GM21576 (cell line): ENCODE measurements around the gene EDA.

Experiments used
- ATAC-seq: cut with Tn5 transposase; IDR thresholded peaks from one replicate; pipeline ENCODE4 v1.9.1; 2021; ENCODE audit warnings: mild to moderate bottlenecking, moderate library complexity; ENCODE audit not compliant: unreplicated experiment

The EDA gene

DNA sequence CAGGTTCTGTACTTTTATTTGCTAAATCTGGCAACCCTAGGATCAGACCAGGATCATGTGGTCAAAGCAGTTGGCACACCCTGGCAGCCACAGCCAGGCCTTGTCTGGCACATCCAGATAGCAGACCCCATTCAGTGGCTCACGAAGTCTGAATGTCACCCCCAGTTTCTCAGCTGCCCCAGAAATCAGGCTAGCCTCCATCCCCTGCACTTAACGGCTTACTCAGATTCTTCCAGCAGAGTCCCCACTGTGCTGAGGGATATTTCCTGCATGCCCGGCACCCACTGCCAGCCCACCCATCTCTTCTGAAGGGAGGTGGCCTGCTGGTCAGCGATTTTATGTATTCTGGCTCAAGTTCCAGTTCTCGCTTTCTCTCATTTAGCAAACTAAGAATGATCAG lies 438.5 kb downstream of the EDA start:
- no peak for ATAC-seq

- no peak for ATAC-seq
Observed at GRCh38 chrX:70062076-70062475, 446.2 kb downstream of the EDA start, which contains the start of gene OTUD6A. Gene OTUD6A (plus strand): TSS chrX:70062457. CDS start chrX:70062525, 68 bp downstream.

DNA sequence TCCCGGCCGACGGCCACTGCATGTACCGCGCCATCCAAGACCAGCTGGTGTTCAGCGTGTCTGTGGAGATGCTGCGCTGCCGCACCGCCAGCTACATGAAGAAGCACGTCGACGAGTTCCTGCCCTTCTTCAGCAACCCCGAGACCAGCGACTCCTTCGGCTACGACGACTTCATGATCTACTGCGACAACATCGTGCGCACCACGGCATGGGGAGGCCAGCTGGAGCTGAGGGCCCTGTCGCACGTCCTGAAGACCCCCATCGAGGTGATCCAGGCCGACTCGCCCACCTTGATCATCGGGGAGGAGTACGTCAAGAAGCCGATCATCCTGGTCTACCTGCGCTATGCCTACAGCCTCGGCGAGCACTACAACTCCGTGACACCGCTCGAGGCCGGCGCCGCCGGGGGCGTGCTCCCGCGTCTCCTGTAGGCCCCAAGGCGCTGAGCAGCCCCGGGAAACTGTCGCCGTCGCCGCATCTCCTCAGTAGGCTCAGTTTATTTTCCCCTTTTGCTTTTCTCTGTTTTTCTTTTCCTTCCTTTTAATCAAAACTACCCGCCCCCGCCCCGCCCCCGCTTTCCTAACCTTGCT lies 447.1 kb downstream of the EDA start:
- ATAC-seq = no peak

DNA sequence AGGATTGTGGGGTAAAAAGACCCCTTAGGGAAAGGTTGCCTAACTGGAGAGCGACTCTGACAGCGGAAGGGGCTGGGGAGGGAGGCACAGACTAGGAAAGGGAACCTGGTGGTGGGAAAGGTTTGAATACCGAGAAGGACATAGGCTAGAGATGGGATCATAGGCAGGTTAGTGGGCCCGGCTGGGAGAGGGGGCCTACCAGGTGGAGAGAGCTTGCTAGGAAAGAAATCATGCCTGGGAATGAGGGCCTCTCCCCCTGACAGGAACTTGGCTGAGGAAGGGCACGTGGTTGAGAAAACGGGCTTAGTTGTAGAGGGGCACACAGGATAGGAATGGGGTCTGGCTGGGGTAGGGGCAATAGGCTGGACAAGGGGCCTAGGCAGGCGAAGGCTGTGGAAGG lies 450.7 kb downstream of the EDA start:
- ATAC-seq = no peak

DNA sequence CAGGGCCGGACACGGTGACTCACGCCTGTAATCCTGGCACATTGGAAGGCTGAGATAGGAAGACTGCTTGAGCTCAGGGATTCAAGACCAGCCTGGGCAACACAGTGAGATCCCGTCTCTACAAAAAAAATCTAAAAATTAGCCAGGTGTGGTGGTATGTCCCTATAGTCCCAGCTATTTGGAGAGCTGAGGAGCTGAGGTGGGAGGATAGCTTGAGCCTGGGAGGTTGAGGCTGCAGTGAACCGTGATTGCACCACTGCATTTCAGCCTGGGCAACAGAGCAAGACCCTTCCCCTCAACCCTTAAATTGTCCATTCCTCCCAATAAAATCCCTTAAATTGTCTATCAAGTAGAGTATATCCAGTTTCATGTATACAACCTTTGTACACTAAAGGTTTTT lies 463.4 kb downstream of the EDA start:
- no peak for ATAC-seq

DNA sequence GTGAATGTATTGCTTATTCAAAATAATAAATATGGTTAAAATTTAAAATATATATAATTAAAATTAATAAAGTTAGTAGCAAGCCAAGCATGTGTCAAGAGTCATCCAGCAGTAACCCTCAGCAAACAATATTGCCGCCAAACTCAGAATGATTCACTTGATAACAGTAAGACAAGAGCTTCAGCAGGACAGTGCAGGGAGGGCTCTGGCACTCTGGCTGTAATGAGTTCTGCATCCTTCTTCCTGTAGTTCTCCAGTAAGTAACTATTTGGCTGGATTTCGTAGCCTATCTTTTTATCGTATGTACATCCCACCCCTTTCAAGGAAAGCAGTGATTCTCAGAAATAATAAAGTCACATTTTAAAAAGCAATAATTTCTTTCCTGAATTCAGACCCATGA lies 464.0 kb downstream of the EDA start:
- ATAC-seq = no peak

DNA sequence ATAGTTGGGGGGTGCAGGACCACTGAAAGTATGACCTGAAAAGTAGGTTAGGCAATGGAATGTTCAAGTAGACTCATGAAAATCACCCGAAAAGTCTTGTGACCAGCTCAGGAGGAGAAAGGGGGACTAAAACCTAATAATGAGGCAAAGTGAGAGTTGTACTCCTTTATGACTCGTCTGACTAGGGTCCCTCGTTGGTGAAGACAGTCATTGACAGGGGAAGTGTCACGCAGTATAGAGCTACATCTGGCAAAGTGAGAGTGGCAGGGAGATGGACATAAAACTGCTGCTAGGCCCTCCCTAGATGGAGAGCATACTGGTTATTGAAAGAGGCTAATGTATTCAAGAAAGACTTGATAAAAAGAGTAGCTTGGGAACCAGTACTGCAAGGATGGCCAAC lies 466.8 kb downstream of the EDA start:
- ATAC-seq = no peak

DNA sequence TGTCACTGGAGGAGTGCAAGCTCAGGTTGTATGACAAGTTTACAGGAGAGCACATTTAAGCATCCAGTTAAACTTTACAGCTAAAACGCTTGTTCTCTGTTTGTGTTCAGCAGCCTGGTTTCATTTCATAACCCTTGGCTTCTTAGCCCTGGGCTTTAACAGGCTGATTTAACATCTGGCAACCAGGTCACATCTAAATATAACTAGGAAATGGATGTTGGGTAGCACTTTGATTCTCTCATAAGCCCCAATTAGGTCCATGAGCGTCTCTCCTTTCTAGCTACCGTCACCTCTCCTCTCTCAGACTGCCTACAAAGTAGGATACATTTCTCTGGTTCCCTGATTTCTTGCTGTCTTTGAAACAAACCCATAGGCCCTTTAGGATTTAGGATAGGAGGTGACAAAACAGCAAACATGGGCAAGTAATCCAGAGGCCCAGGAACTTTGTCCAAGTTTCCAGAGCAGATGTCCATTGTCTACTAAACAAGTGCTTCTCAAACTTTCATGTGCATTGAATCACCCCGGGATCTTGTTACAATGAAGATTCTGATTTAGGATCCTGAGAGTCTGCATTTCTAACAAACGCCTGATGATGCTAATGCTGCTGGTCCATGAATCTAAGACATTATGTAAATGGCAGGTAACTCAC lies 468.8 kb downstream of the EDA start:
- no peak for ATAC-seq

- no peak for ATAC-seq
Observed at GRCh38 chrX:70087857-70088630, 472.1 kb downstream of the EDA start.

GRCh38 chrX:70088751-70089150 lies 472.8 kb downstream of the EDA start:
- ATAC-seq = no peak
